Activated CD4-positive, alpha-beta T cell treated with anti-CD3 and anti-CD28 coated beads, Interleukin-2, Interleukin-4, amounts not matched to agents 100 ng/mL and 50 ng/mL, durations not matched to agents 16 hours and 8 hours (primary cell): ENCODE measurements around the gene SLC44A3.
"Not testable (repeated sequence)": the region's sequence is repeated elsewhere in the genome, so short reads cannot be mapped to it uniquely, and the experiment has no call there.

Experiments
- DNase-seq: peaks from one replicate; pipeline ENCODE4 v3.0.0-alpha.2; 2020; ENCODE audit warnings: low spot score

Gene SLC44A3

GRCh38 chr1:94803106-94803505, 17.1 kb upstream of the SLC44A3 start:
- DNase-seq: no peak

GRCh38 chr1:94803517-94804441, 16.4 kb upstream of the SLC44A3 start:
- DNase-seq: no peak

DNA sequence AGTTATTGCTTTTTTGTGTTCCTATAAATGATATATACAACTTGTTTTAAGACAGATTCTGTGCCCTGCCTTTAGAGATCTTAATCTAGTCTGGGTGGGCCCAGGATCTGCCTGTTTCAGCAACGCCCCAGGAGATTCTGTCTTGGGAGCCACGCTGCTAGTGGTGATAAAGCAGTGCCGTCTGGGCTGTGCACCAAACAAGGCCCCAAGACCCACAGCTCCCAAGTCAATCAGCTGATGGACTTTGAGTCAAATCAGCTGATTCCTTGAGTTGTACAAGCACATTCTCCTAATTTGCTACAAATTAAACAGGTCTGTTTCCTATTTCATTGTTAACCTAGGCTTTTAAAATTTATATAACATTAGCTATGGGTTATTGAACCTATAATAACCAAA, 15.7 kb upstream of the SLC44A3 start:
- no peak for DNase-seq

GRCh38 chr1:94805912-94806311, 14.2 kb upstream of the SLC44A3 start:
- peak; percentile 54 for DNase-seq

DNA sequence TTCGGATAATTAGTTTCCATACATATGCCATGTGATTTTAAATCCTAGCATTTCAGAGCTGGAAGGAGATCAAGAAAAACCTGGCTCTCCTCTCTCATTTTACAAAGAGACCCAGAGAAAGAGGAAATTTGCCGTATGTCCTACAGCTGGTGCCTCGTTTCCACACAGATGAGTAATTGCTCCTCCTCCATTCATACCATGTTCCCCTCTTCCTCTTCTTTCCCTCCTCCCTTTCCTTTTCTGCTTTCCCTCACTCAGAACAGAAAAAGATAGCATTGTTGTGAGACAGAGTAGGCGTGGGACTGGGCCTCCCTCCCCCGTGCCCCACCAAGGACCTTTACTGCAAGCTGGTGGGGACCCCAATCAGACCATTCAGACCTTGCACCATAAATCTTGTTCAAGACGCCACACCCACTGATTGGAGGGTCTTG, 13.7 kb upstream of the SLC44A3 start:
- DNase-seq: no peak

DNA sequence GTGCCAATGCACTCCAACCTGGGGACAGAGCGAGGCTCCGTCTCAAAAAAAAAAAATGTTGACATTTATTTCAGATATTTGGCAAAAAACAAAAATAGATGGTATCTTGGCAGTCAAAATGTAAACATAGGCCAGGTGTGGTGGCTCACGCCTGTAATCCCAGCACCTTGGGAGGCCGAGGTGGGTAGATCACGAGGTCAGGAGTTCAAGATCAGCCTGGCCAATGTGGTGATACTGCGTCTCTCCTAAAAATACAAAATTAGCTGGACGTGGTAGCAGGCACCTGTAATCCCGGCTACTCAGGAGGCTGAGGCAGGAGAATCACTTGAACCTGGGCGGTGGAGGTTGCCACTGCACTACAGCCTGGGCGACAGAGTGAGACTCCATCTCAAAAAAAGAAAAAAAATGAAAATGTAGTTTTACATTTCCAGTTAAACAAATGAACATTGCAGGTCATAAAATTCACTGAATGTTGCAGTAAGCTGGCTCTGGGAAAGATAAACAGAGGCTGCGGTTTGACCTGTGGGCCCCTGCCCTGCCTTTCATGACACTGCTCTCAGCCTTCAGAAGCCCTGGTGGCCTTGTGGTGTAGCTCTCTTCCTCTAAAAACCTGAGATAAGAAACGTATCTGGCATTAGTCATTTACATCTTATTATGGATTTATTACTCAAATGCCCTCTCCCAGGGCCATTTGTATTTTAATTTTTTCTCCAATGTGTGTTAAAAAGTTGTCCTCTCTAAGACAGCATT, 12.2 kb upstream of the SLC44A3 start:
- DNase-seq: no peak

- no peak for DNase-seq
Measured at GRCh38 chr1:94808669-94809068, 11.5 kb upstream of the SLC44A3 start.

DNA sequence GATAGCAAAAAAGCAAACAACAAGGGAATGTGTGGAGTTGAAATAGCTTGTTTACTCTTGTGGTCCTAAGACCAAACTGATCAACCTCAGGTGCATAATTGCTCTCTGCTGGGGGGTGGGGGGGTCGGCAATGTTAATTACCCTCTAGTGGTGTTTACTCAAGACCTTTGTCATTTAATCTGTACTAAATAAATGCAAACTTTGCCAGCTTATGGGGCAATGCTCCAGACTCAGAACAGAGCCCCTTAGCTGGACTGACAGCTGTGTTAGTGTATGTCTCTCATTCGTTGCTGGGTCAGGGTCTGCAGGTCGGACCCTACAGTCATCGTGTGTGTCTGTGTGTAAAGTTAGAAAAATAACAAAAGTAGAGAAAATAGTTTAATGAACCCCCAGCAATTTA, 7.2 kb upstream of the SLC44A3 start:
- no peak for DNase-seq

GRCh38 chr1:94816030-94816429, 4.1 kb upstream of the SLC44A3 start:
- no peak for DNase-seq

- DNase-seq: no peak
Measured at GRCh38 chr1:94817712-94818111, 2.4 kb upstream of the SLC44A3 start.

DNA sequence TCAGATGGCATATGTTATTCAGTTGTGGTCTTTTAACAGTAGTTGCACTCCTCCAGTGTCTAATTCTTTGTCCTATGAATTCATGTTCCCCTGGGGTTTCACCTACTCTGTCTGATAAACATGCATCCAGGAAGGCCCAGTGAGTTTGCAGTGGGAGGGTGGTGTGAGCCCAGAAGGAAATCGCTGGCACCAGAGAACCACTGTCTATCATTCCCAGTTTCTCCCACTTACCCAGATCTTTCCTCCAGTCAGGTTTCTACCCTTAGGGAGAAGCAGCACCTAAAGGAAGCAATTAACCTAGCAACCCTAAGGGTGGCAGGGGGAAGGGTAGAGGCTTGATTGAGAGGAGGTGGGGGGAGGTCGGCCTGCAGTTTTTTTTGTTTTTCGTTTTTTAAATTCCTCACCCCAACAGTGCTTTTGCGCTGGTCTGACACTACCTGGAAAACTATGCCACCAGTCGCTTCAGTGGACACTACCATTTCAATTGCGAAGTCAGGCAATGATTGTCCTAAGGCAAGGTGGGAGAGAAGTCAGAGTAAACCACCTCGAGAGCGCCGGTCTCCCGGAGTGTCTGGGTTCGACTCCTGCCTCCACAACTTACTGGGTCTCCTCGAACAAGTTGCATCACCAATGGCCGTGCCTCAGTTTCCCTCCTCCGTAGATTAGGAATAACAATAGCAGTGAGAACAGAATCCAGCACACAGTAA, 766 bp upstream of the SLC44A3 start:
- no peak for DNase-seq

DNA sequence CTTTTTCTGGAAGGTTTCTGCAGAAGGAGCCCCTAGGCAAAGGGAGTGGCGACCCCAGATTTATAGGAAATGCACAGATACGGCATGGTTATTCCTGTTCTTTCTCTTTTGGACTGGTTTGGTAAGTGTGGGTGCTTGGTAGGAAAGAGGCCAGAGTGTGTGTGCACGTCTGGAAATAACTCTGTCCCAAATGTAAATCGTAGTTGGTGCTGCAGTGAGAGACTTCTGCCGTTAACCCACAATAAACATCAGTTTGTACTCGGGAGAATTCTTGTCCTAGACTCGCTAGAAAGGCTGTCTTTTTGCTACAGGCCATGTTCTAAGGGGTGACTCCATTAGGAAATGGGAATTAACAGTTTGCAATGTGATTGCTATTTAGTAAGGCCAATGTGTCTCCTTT, 779 bp downstream of the SLC44A3 start:
- no peak for DNase-seq

GRCh38 chr1:94821636-94822305, 1.6 kb downstream of the SLC44A3 start:
- DNase-seq: no peak

GRCh38 chr1:94823116-94823515, 3.0 kb downstream of the SLC44A3 start:
- no peak for DNase-seq

- DNase-seq: no peak
Measured at GRCh38 chr1:94825936-94826335, 5.8 kb downstream of the SLC44A3 start.

DNA sequence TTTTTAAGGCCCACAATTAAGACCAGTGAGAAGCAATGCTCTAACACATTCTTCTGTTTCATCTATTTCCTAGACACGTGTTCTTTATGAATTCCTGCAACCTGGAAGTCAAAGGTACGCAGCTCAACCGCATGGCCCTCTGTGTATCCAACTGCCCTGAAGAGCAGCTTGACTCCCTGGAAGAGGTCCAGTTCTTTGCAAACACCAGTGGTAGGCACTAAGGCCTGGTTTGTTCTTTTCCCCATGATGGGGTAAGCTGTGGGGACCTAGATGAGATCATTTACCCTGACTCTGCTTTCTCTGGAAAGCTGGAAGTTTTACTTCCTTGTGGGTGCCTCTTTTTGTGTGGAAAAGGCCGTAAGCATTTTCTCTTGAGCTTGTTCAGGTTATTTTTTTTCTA, 7.3 kb downstream of the SLC44A3 start:
- DNase-seq: no peak

DNA sequence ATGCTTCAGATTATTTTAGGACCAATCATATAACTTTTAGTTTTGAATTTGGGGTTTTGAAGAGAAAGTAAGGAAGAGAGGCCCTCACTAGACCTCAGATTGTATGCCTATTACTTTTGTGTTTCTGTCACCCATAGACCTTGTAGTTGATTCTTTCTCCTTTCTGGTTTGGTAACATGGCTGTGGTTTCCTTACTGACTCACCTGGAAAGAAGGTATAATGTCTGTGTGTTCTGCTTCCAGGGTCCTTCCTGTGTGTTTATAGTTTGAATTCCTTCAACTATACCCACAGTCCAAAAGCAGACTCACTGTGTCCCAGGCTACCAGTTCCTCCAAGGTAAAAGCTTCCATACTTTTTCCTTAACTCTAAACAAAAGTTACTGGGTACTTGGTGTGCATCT, 8.1 kb downstream of the SLC44A3 start:
- DNase-seq: no peak

- no peak for DNase-seq
Measured at GRCh38 chr1:94831641-94832040, 11.5 kb downstream of the SLC44A3 start.

- no peak for DNase-seq
Measured at GRCh38 chr1:94832446-94832845, 12.3 kb downstream of the SLC44A3 start.

DNA sequence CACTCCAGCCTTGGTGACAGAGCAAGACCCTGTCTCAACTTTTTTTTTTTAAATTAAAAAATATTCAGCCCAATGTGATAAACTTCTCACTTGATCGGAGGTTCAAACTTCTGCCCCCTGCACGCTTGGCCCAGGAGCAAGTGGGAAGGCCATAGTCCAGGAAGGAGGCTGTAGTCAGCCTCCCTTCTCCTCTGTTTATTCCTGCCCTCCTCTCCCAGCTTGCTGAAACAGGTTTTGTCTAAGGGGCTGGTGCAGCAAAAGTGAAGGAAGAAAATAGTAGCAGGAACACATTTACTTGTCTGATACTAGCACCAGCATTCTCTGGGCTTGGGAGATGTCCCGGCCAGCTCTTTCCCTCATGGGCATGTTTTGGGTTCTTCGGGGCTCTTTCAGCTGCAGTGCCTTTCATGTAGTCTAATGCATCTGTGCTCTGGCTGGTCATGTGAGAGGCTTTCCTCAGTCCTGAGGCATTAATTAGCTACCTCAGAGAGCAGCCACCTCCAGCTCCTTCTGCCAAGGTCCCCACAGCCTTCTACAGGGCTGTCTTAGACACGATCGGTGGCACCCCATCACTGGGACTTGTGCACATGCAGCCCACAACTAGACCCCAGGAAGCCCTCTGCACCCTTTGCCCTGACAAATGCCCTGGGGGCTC, 12.9 kb downstream of the SLC44A3 start:
- no peak for DNase-seq

DNA sequence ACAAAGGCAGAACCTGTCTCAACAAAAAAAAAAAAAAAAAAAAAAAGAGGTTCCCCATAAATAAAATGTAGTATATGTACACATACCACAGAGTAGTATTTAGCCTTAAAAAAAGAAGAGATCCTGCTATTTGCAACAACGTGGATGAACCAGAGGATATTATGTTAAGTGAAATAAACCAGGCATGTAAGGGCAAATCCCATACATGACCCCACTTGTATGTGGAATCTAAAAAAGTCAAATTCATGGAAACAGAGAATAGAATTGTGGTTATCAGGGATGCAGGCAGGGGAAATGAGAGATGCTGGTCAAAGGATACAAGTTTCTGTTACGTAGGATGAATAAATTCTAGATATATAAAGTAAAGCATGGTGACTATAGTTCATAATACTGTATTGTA, 16.7 kb downstream of the SLC44A3 start:
- DNase-seq: no peak

- not testable (repeated sequence) for DNase-seq
Measured at GRCh38 chr1:94840381-94840780, 20.2 kb downstream of the SLC44A3 start.
